AG10803 (cell line): ENCODE measurements around the gene MS4A2.
"Not testable (repeated sequence)": the region's sequence is repeated elsewhere in the genome, so short reads cannot be mapped to it uniquely, and the experiment has no call there.

ENCODE experiments used
- DNase-seq: peaks from one replicate; pipeline ENCODE4 v3.0.0; 2010; ENCODE audit warnings: low read depth
- H3K4me3 ChIP-seq: 2 replicates; pipeline ENCODE4 v1.5.1; 2011; ENCODE audit warnings: mild to moderate bottlenecking, low read length, control low read depth
- TF ChIP-seq, protein P1 (sequence below): conservative IDR thresholded peaks from 2 replicates; pipeline ENCODE4 v1.5.1; 2011; ENCODE audit warnings: mild to moderate bottlenecking, low read length, control low read depth, inconsistent platforms

Gene MS4A2

DNA sequence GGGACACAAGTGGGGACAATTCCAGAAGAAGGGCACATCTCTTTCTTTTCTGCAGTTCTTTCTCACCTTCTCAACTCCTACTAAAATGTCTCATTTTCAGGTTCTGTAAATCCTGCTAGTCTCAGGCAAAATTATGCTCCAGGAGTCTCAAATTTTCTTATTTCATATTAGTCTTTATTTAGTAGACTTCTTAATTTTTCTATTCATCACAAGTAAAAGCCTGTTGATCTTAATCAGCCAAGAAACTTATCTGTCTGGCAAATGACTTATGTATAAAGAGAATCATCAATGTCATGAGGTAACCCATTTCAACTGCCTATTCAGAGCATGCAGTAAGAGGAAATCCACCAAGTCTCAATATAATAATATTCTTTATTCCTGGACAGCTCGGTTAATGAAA lies at the start of gene MS4A2:
Gene MS4A2, plus strand, starts transcription at position 301 of the 400 bp plus-strand sequence. CDS start 102 bp downstream, outside the sequence.
- no peak for DNase-seq
- H3K4me3 ChIP-seq = no peak within 1 kb of the TSS
- TF ChIP-seq, protein P1, sequence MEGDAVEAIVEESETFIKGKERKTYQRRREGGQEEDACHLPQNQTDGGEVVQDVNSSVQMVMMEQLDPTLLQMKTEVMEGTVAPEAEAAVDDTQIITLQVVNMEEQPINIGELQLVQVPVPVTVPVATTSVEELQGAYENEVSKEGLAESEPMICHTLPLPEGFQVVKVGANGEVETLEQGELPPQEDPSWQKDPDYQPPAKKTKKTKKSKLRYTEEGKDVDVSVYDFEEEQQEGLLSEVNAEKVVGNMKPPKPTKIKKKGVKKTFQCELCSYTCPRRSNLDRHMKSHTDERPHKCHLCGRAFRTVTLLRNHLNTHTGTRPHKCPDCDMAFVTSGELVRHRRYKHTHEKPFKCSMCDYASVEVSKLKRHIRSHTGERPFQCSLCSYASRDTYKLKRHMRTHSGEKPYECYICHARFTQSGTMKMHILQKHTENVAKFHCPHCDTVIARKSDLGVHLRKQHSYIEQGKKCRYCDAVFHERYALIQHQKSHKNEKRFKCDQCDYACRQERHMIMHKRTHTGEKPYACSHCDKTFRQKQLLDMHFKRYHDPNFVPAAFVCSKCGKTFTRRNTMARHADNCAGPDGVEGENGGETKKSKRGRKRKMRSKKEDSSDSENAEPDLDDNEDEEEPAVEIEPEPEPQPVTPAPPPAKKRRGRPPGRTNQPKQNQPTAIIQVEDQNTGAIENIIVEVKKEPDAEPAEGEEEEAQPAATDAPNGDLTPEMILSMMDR = no peak

DNA sequence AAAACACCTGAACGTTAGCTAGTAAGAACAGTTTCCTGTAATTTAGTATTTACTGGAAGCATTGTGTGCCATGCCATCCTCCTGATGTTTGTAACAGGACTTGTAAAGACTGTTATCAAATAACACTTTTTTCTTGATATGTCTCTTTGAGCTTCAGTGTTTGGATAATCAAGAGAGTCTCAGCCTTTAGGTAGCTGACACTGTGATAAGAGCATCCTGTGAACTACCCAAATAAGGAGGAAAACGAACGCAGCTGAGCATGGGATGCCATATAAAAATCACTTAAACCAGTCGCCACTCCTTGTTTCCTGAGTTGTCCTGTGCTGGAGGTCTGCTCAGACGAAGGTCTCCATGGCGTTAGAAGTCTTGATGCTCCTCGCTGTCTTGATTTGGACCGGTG lies 48.4 kb upstream of the MS4A2 start, which contains the start of gene OOSP2:
Gene OOSP2, plus strand, starts transcription at position 301 of the 400 bp plus-strand sequence. Its CDS starts 51 bp downstream, at position 352.
- no peak within 1 kb of the TSS for H3K4me3 ChIP-seq
- TF ChIP-seq, protein P1 = no peak
- no peak for DNase-seq

DNA sequence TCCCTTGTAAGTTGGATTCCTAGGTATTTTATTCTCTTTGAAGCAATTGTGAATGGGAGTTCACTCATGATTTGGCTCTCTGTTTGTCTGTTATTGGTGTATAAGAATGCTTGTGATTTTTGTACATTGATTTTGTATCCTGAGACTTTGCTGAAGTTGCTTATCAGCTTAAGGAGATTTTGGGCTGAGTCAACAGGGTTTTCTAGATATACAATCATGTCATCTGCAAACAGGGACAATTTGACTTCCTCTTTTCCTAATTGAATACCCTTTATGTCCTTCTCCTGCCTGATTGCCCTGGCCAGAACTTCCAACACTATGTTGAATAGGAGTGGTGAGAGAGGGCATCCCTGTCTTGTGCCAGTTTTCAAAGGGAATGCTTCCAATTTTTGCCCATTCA lies 38.0 kb upstream of the MS4A2 start:
- H3K4me3 ChIP-seq, DNase-seq: not testable (repeated sequence)

DNA sequence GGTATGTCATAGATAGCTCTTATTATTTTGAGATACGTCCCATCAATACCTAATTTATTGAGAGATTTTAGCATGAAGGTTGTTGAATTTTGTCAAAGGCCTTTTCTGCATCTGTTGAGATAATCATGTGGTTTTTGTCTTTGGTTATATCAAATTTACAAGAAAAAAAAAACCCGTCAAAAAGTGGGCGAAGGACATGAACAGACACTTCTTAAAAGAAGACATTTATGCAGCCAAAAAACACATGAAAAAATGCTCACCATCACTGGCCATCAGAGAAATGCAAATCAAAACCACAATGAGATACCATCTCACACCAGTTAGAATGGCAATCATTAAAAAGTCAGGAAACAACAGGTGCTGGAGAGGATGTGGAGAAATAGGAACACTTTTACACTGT lies 37.6 kb upstream of the MS4A2 start:
- DNase-seq, H3K4me3 ChIP-seq: not testable (repeated sequence)

DNA sequence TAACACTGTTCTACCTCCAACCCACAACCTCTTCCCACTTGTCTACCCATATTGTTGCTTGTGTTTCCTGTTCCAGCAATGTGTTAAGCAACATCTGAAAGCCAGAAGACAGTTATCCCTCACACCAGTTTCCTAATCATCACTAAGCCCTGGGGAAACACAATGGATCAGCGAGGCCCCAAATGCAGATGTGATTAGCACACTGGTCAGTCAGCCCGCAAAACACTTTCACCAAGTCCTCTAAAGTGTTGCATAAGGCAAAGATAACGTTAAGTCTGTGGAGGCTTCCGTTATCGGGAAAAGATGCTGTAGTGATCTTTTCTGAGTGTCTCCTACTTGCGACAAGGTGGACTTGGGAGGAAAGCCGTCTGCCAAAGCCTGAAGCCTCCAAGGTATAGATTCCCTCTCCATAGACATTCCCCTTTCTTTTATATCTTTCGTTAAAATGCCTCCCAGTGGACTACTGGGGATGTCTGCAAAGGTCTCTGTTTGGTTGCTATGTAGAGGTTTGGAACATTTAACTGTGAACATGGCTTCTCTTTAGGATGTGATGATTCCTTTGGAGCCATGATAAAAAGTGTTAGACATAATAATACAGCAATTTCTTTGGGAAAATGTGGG lies 32.0 kb upstream of the MS4A2 start, which contains the start of gene MS4A3:
Gene MS4A3, plus strand, starts transcription at position 317 of the 621 bp plus-strand sequence. CDS start 4,496 bp downstream, outside the sequence.
- DNase-seq = no peak
- no peak within 1 kb of the TSS for H3K4me3 ChIP-seq
- TF ChIP-seq, protein P1 = no peak

DNA sequence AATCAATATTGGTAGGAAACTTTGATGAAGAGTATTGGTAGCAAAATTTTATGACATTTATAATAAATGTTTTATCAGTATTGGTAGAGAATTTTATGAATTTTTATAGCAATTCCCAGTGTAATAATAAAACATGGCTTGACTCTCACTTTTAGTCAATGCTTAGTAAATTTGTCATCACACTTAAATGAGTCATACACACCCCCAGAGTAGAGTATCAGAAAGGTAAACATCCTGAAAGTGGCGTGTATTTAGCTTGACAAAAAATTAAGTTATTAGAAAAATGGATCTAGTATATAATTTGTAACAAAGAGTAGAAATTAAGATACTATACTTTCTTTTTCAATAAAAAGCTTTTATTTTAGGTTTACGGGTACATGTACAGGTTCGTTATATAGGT lies 29.4 kb upstream of the MS4A2 start:
- no peak for DNase-seq
- TF ChIP-seq, protein P1 = no peak
- no peak overlapping the region for H3K4me3 ChIP-seq

DNA sequence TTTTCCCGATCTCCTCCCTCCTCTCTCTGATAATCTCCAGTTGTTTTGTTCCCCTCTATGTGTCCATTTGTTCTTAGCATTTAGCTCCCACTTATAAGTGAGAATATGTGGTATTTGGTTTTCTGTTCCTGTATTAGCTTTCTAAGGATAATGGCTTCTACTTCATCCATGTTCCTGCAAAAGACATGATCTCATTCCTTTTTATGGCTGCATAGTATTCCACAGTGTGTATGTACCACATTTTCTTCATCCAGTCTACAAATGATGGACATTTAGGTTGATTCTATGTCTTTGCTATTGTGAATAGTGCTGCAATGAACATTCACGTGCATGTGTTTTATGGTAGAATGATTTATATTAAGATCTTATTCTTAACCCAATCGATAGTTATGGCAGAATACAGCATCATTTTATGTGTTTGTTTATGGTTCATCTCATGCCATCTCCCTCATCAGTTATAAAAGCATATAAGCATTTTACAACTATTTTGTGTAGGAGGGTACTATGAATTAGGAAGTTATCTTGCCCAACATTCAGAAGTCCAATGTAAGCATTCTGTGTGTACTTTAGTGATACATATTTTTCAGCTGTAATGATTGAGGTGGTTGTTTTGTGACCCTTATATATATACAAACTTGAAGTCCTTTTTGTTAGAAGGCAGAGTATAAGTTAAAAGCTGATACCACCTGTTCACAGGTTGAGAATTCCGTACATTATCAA lies 28.8 kb upstream of the MS4A2 start:
- DNase-seq = no peak
- TF ChIP-seq, protein P1 = no peak
- H3K4me3 ChIP-seq = no peak overlapping the region

DNA sequence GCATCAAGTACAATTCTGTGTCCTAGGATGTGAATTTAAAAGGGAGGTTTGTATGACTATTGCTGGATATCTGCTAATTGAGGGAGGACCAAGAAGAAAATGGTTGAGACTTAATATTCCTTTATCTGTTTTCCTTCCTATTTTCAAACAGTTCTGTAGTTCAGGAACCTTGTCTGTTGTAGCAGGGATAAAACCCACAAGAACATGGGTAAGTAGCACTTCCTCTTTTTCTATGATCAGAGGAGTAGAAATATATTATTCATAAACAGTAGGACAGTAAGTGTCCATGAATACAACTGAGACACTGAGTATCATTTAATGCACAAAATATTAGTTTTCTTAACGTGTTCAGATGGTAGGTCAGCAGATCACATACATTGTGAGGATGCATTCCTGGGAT lies 24.4 kb upstream of the MS4A2 start:
- no peak for DNase-seq
- H3K4me3 ChIP-seq = no peak overlapping the region
- TF ChIP-seq, protein P1 = no peak
